ENCODE results near the gene ATF7.

GRCh38 chr12:53560351-53560750, 65.8 kb downstream of the ATF7 start:
- TF ChIP-seq EZH2 (IDR thresholded peaks at IDR 0.05; ENCODE audit: low read depth), result no peak
- TF ChIP-seq CTCF (conservative IDR thresholded peaks at IDR 0.05), result no peak

All from PC-9 (cell line).